HEK293 (cell line): ENCODE data around the gene PLEKHA1.

ENCODE experiments used
- HOXA7 ChIP-seq: sonication (generic); formaldehyde crosslinking; IDR thresholded peaks from 2 replicates; pipeline ENCODE4 v1.8.1; 2022; ENCODE audit warnings: missing genetic modification reagents, borderline replicate concordance
- REPIN1 ChIP-seq: fragments of 450-650 bp; formaldehyde crosslinking; IDR thresholded peaks from 2 replicates; pipeline ENCODE4 v1.5.1; 2017; ENCODE audit warnings: missing biosample characterization, missing genetic modification characterization, low read depth
- ZNF335 ChIP-seq: fragments of 450-650 bp; formaldehyde crosslinking; conservative IDR thresholded peaks from 2 replicates; pipeline ENCODE4 v1.5.1; 2016; ENCODE audit warnings: missing biosample characterization, missing genetic modification characterization
- ZNF776 ChIP-seq: fragments of 450-650 bp; formaldehyde crosslinking; IDR thresholded peaks from 2 replicates; pipeline ENCODE4 v1.5.0; 2017; ENCODE audit warnings: missing biosample characterization, missing genetic modification characterization, borderline replicate concordance
- TF ChIP-seq, protein P1 (sequence below): fragments of 450-650 bp; formaldehyde crosslinking; IDR thresholded peaks from 2 replicates; pipeline ENCODE4 v1.5.1; 2016; ENCODE audit warnings: missing biosample characterization, missing genetic modification characterization
- TF ChIP-seq, protein P2 (sequence below): fragments of 450-650 bp; formaldehyde crosslinking; IDR thresholded peaks from 2 replicates; pipeline ENCODE4 v1.5.1; 2016; ENCODE audit warnings: missing biosample characterization, missing genetic modification characterization

DNA sequence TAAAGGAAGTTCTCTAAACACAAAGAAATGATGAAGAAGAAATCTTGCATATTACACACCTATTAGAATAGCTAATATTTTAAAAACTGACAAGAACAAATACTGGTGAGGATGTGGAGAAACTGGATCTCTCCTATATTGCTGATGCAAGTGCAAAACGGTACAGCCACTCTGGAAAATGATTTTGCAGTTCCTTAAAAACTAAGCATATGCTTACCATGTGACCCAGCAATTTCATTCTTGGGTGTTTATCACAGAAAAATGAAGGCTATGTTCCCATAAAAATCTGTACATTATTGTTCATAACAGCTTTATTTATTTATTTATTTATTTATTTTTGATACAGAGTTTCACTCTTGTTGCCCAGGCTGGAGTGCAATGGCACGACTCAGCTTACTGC is 14.9 kb upstream of the PLEKHA1 start:
- TF ChIP-seq, protein P1, sequence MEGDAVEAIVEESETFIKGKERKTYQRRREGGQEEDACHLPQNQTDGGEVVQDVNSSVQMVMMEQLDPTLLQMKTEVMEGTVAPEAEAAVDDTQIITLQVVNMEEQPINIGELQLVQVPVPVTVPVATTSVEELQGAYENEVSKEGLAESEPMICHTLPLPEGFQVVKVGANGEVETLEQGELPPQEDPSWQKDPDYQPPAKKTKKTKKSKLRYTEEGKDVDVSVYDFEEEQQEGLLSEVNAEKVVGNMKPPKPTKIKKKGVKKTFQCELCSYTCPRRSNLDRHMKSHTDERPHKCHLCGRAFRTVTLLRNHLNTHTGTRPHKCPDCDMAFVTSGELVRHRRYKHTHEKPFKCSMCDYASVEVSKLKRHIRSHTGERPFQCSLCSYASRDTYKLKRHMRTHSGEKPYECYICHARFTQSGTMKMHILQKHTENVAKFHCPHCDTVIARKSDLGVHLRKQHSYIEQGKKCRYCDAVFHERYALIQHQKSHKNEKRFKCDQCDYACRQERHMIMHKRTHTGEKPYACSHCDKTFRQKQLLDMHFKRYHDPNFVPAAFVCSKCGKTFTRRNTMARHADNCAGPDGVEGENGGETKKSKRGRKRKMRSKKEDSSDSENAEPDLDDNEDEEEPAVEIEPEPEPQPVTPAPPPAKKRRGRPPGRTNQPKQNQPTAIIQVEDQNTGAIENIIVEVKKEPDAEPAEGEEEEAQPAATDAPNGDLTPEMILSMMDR, result no peak
- TF ChIP-seq ZNF776 (tag by site-specific recombination), result no peak
- TF ChIP-seq, protein P2, sequence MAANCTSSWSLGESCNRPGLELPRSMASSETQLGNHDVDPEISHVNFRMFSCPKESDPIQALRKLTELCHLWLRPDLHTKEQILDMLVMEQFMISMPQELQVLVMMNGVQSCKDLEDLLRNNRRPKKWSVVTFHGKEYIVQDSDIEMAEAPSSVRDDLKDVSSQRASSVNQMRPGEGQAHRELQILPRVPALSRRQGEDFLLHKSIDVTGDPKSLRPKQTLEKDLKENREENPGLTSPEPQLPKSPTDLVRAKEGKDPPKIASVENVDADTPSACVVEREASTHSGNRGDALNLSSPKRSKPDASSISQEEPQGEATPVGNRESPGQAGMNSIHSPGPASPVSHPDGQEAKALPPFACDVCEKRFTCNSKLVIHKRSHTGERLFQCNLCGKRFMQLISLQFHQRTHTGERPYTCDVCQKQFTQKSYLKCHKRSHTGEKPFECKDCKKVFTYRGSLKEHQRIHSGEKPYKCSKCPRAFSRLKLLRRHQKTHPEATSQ, result no peak
- TF ChIP-seq ZNF335 (tag by site-specific recombination), result no peak
- no peak for TF ChIP-seq REPIN1
- no peak for TF ChIP-seq HOXA7 (CRISPR knock-in tag)
